HG03060 (cell line): ENCODE measurements around the gene SPACA1.
"Not testable (repeated sequence)": the region's sequence is repeated elsewhere in the genome, so short reads cannot be mapped to it uniquely, and the experiment has no call there.

Experiments
- ATAC-seq: cut with Tn5 transposase; IDR thresholded peaks from one replicate; pipeline ENCODE4 v1.9.1; 2021; ENCODE audit warnings: low read depth, moderate number of reproducible peaks; ENCODE audit not compliant: unreplicated experiment

SPACA1 gene

GRCh38 chr6:88047510-88048150 lies at the start of gene SPACA1:
Gene SPACA1, plus strand, starts transcription at chr6:88047841. Its CDS starts 65 bp downstream, at chr6:88047906.
- no peak for ATAC-seq

- no peak for ATAC-seq
Observed at GRCh38 chr6:88000713-88001112, 46.9 kb upstream of the SPACA1 start.

GRCh38 chr6:88001279-88001678 lies 46.4 kb upstream of the SPACA1 start:
- not testable (repeated sequence) for ATAC-seq

GRCh38 chr6:88004707-88005106 lies 42.9 kb upstream of the SPACA1 start:
- no peak for ATAC-seq

GRCh38 chr6:88006557-88006956 lies 41.1 kb upstream of the SPACA1 start:
- ATAC-seq = no peak

- ATAC-seq = no peak
Observed at GRCh38 chr6:88008411-88008810, 39.2 kb upstream of the SPACA1 start.

GRCh38 chr6:88008831-88009231 lies 38.8 kb upstream of the SPACA1 start:
- ATAC-seq = no peak

GRCh38 chr6:88013015-88013414 lies 34.6 kb upstream of the SPACA1 start:
- no peak for ATAC-seq

GRCh38 chr6:88013554-88013953 lies 34.1 kb upstream of the SPACA1 start:
- no peak for ATAC-seq

- no peak for ATAC-seq
Observed at GRCh38 chr6:88020439-88020838, 27.2 kb upstream of the SPACA1 start.

- ATAC-seq = no peak
Observed at GRCh38 chr6:88024696-88025095, 22.9 kb upstream of the SPACA1 start.

GRCh38 chr6:88031550-88031949 lies 16.1 kb upstream of the SPACA1 start:
- no peak for ATAC-seq

GRCh38 chr6:88044530-88044929 lies 3.1 kb upstream of the SPACA1 start:
- no peak for ATAC-seq

GRCh38 chr6:88045521-88046136 lies 2.0 kb upstream of the SPACA1 start:
- no peak for ATAC-seq

GRCh38 chr6:88048578-88048977 lies 937 bp downstream of the SPACA1 start:
- ATAC-seq = no peak

- ATAC-seq = no peak
Observed at GRCh38 chr6:88050140-88050818, 2.6 kb downstream of the SPACA1 start.

- ATAC-seq = no peak
Observed at GRCh38 chr6:88059191-88059590, 11.6 kb downstream of the SPACA1 start.

GRCh38 chr6:88062376-88062775 lies 14.7 kb downstream of the SPACA1 start:
- no peak for ATAC-seq

GRCh38 chr6:88072462-88072861 lies 24.8 kb downstream of the SPACA1 start:
- no peak for ATAC-seq

GRCh38 chr6:88074791-88075190 lies 27.1 kb downstream of the SPACA1 start:
- no peak for ATAC-seq

GRCh38 chr6:88077305-88077704 lies 29.7 kb downstream of the SPACA1 start:
- no peak for ATAC-seq

- no peak for ATAC-seq
Observed at GRCh38 chr6:88086792-88087191, 39.2 kb downstream of the SPACA1 start.
